ENCODE data around the gene NRN1L.

GRCh38 chr16:67858500-67858899, 26.2 kb upstream of the NRN1L start:
- TF ChIP-seq CTCF (IDR thresholded peaks at IDR 0.05; ENCODE audit: extremely low read depth in 1 of 2, insufficient read depth in 1 of 2, low read depth in 1 of 2, low read length in 2 of 2): no peak
- TF ChIP-seq POLR2A (IDR thresholded peaks at IDR 0.05; ENCODE audit: low read depth, low read length): no peak
- no peak for TF ChIP-seq POLR2AphosphoS5 (IDR thresholded peaks at IDR 0.05; ENCODE audit: insufficient read depth, low read depth, low read length)
- TF ChIP-seq MYC (IDR thresholded peaks at IDR 0.05; ENCODE audit: low read depth, low read length): no peak
- TF ChIP-seq MAX (IDR thresholded peaks at IDR 0.05; ENCODE audit: insufficient read depth, insufficient read length): no peak
- no peak for TF ChIP-seq JUN (IDR thresholded peaks at IDR 0.05; ENCODE audit: borderline replicate concordance, insufficient read depth, insufficient read length, low read depth)
- TF ChIP-seq EZH2 (IDR thresholded peaks at IDR 0.05; ENCODE audit: borderline replicate concordance, low read depth, low read length, severe bottlenecking): no peak
- TF ChIP-seq GATA2 (IDR thresholded peaks at IDR 0.05; ENCODE audit: insufficient read depth, insufficient read length, low read depth, low read length): no peak
